Measurements from ENCODE around the gene SLC38A8. TPM values are rescaled to one million over a fixed set of nuclear protein-coding genes. Genes with fewer than 3 reads are reported as not detected.

Gene SLC38A8
- total RNA-seq, 4 donors from 2014 or later = not detected

DNA sequence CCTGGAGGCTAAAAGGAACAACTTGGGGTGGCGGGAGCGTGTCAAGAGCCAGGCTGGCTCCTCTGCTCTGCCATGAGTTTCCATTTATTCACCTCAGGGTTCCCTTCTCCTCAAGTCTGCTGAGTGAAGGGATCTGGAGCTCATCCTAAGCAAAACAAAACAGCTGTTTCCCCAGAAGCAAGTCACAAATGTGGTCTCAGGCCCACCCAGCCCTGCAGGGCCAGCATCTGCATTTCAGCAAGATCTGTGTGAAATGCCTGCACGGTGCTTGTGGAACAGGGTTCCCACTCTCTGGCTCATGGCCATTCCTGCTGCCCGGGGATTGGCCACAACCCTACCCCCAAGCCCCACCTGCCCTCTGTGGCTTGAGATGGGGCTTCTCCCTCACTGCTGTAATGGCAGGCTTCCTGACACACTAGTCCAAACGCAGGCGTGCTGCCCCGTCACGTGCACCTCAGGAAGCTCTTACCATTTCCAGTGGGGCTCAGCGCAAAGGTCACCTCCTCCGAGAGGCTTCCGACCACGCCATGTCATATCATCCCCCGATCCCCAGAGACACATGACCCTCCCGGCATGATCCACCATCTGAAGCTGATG is 2.3 kb downstream of the SLC38A8 start:
- 68 to 76% methylated on average over 14 of the region's 14 CpGs for WGBS, 2 donors
- Histone ChIP-seq H3K36me3 (no peaks in the 10 kb centered on the region), H3K9me3 (peaks cover 0 to 18% (median 0%) of the 10 kb centered on the region in 4 donors), H3K4me1 (peaks cover 0 to 7% (median 0%) of the 10 kb centered on the region in 4 donors), H3K4me3 (no peak overlapping the region), H3K27me3 (peaks cover 0 to 19% of the 10 kb centered on the region in 2 donors), H3K27ac (no peak overlapping the region)
- no peak for DNase-seq (ENCODE audit: low spot score in 2 of 2)
- TF ChIP-seq EP300 (IDR thresholded peaks at IDR 0.05) (no peak), POLR2A (IDR thresholded peaks at IDR 0.05) (no peak)
- TF ChIP-seq, protein P1, sequence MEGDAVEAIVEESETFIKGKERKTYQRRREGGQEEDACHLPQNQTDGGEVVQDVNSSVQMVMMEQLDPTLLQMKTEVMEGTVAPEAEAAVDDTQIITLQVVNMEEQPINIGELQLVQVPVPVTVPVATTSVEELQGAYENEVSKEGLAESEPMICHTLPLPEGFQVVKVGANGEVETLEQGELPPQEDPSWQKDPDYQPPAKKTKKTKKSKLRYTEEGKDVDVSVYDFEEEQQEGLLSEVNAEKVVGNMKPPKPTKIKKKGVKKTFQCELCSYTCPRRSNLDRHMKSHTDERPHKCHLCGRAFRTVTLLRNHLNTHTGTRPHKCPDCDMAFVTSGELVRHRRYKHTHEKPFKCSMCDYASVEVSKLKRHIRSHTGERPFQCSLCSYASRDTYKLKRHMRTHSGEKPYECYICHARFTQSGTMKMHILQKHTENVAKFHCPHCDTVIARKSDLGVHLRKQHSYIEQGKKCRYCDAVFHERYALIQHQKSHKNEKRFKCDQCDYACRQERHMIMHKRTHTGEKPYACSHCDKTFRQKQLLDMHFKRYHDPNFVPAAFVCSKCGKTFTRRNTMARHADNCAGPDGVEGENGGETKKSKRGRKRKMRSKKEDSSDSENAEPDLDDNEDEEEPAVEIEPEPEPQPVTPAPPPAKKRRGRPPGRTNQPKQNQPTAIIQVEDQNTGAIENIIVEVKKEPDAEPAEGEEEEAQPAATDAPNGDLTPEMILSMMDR (IDR thresholded peaks at IDR 0.05) = no peak

DNA sequence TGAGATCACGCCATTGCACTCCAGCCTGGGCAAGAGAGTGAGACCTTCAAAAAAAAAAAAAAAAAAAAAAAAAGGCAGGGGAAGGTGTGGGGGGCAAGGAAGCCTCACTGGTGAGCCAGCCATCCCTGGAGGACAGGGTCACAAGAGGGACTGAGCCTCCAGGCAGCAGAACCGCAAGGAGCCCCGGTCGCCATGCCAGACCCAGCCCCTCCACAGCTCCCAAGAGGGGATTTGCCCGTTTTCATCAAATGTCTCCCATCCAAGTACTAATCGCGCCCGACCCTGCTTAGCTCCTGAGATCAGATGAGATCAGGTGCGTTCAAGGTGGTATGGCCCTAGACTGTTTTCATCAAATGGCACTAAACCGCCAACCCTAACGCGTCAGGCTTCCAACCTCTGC is 2.9 kb downstream of the SLC38A8 start:
- Histone ChIP-seq H3K27ac (no peak overlapping the region), H3K4me3 (no peak overlapping the region), H3K4me1 (peaks cover 0 to 7% (median 0%) of the 10 kb centered on the region in 4 donors), H3K9me3 (peaks cover 0 to 24% (median 0%) of the 10 kb centered on the region in 4 donors), H3K36me3 (no peaks in the 10 kb centered on the region), H3K27me3 (peaks cover 0 to 19% of the 10 kb centered on the region in 2 donors)
- DNase-seq (ENCODE audit: low spot score in 2 of 2) = no peak
- 87 to 91% methylated on average over 12 of the region's 12 CpGs for WGBS, 2 donors
- TF ChIP-seq, protein P1 (IDR thresholded peaks at IDR 0.05) = no peak
- no peak for TF ChIP-seq EP300 (IDR thresholded peaks at IDR 0.05)
- TF ChIP-seq POLR2A (IDR thresholded peaks at IDR 0.05) = no peak

- Histone ChIP-seq H3K4me1 (peaks cover 0 to 7% (median 0%) of the 10 kb centered on the region in 4 donors), H3K4me3 (no peak overlapping the region), H3K36me3 (no peaks in the 10 kb centered on the region), H3K27me3 (peaks cover 0 to 14% of the 10 kb centered on the region in 2 donors), H3K9me3 (peaks cover 0 to 24% (median 0%) of the 10 kb centered on the region in 4 donors), H3K27ac (no peak overlapping the region)
- 90 to 91% methylated on average over 12 of the region's 12 CpGs for WGBS, 2 donors
- no peak for DNase-seq (ENCODE audit: low spot score in 2 of 2)
- TF ChIP-seq EP300 (IDR thresholded peaks at IDR 0.05) (no peak), POLR2A (IDR thresholded peaks at IDR 0.05) (no peak)
- TF ChIP-seq, protein P1 (IDR thresholded peaks at IDR 0.05) = no peak
Measured at GRCh38 chr16:84038469-84038868, 4.1 kb downstream of the SLC38A8 start.

- Histone ChIP-seq H3K27me3 (peaks cover 0 to 5% of the 10 kb centered on the region in 2 donors), H3K4me1 (peaks cover 0 to 7% (median 0%) of the 10 kb centered on the region in 4 donors), H3K36me3 (no peaks in the 10 kb centered on the region), H3K27ac (no peak overlapping the region), H3K9me3 (peaks cover 0 to 24% (median 0%) of the 10 kb centered on the region in 4 donors), H3K4me3 (no peak overlapping the region)
- TF ChIP-seq EP300 (IDR thresholded peaks at IDR 0.05) (no peak), POLR2A (IDR thresholded peaks at IDR 0.05) (no peak)
- TF ChIP-seq, protein P1 (IDR thresholded peaks at IDR 0.05) = no peak
- WGBS, 2 donors = 77 to 85% methylated on average over 8 of the region's 8 CpGs
- no peak for DNase-seq (ENCODE audit: low spot score in 2 of 2)
Measured at GRCh38 chr16:84036982-84037425, 5.6 kb downstream of the SLC38A8 start.

DNA sequence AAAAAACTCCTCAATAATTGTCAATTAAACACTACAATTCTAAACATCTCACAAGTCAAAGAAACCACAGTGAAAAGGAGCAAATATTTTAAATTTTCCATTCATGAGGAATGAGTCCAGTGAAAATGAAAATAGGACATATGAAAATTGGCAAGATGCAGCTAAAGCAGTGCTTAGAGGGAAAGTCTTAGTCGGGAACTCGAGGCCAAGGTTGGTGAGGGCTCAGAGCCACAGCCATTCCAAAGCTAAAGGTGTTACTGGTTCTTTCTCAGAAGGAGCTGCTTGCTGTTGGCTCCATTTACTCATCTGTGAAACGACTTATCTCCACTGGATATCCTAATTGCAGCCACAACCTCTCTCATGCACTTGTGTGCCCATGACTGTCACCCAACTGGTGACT is 6.5 kb downstream of the SLC38A8 start:
- Histone ChIP-seq H3K27ac (no peak overlapping the region), H3K4me1 (peaks cover 0 to 6% (median 0%) of the 10 kb centered on the region in 4 donors), H3K36me3 (no peaks in the 10 kb centered on the region), H3K9me3 (peaks cover 0 to 24% (median 0%) of the 10 kb centered on the region in 4 donors), H3K27me3 (peaks cover 0 to 5% of the 10 kb centered on the region in 2 donors), H3K4me3 (no peak overlapping the region)
- WGBS, 2 donors = 51 to 72% methylated on average over 3 of the region's 3 CpGs
- TF ChIP-seq EP300 (IDR thresholded peaks at IDR 0.05) (no peak), POLR2A (IDR thresholded peaks at IDR 0.05) (no peak)
- TF ChIP-seq, protein P1 (IDR thresholded peaks at IDR 0.05) = no peak
- DNase-seq (ENCODE audit: low spot score in 2 of 2) = no peak
